Activated CD4-positive, alpha-beta T cell treated with anti-CD3 and anti-CD28 coated beads, Interleukin-2, amount 10 ng/mL, durations not matched to agents 24 days and 14 days (primary cell): ENCODE measurements around the gene NIM1K. TPM values are rescaled to one million over a fixed set of nuclear protein-coding genes. Genes with fewer than 3 reads are reported as not detected.

Source experiments
- DNase-seq: peaks from one replicate; pipeline ENCODE4 v3.0.0; 2022
- H3K27ac Mint-ChIP-seq: one replicate; pipeline ENCODE4 v1.8.0; 2022; ENCODE audit warnings: mild to moderate bottlenecking, mixed read lengths
- H3K27me3 Mint-ChIP-seq: one replicate; pipeline ENCODE4 v1.8.0; 2022; ENCODE audit warnings: mixed read lengths
- H3K36me3 Mint-ChIP-seq: one replicate; pipeline ENCODE4 v1.8.0; 2022; ENCODE audit warnings: low read depth, mild to moderate bottlenecking, mixed read lengths
- H3K4me1 Mint-ChIP-seq: one replicate; pipeline ENCODE4 v1.8.0; 2021; ENCODE audit warnings: mixed read lengths
- H3K4me3 Mint-ChIP-seq: one replicate; pipeline ENCODE4 v1.8.0; 2022; ENCODE audit warnings: mild to moderate bottlenecking, moderate library complexity, mixed read lengths
- H3K9me3 Mint-ChIP-seq: one replicate; pipeline ENCODE4 v1.8.0; 2021; ENCODE audit warnings: mixed read lengths
- intact Hi-C: fragments of 100-400 bp; cut with micrococcal nuclease; formaldehyde crosslinking; loops from one replicate; pipeline ENCODE4 v1.15.1; 2023
- total RNA-seq: library from RNA; stranded (reverse); gene quantifications from 2 replicates; pipeline ENCODE4 v1.2.3, GENCODE V29; 2022

The NIM1K gene
- total RNA-seq, 1 donor from 2014 or later: 0.82 TPM

DNA sequence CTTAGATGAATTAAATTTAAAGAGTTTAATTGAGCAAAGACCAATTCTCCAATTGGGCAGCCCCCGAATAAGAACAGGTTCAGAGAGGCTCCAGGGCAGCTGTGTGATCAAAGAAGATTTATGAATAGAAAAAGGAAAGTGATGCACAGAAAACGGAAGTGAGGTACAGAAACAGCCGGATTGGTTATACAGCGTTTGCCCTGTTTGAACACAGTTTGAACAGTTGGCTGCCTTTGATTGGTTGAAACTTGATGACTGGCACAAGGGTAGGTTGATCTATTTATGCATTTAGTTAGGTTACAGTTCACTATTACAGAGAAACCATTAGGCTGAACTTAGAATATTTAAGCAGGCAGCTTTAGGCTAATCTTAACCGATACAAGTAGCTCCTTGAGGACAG is 29.5 kb downstream of the NIM1K start:
- DNase-seq: no peak
- Mint-ChIP-seq H3K4me1 (no peaks in the 10 kb centered on the region), H3K4me3 (no peak overlapping the region), H3K27me3 (peaks cover 2% of the 10 kb centered on the region), H3K27ac (no peak overlapping the region), H3K36me3 (no peaks in the 10 kb centered on the region), H3K9me3 (no peaks in the 10 kb centered on the region)
- intact Hi-C loops: no loop called here

DNA sequence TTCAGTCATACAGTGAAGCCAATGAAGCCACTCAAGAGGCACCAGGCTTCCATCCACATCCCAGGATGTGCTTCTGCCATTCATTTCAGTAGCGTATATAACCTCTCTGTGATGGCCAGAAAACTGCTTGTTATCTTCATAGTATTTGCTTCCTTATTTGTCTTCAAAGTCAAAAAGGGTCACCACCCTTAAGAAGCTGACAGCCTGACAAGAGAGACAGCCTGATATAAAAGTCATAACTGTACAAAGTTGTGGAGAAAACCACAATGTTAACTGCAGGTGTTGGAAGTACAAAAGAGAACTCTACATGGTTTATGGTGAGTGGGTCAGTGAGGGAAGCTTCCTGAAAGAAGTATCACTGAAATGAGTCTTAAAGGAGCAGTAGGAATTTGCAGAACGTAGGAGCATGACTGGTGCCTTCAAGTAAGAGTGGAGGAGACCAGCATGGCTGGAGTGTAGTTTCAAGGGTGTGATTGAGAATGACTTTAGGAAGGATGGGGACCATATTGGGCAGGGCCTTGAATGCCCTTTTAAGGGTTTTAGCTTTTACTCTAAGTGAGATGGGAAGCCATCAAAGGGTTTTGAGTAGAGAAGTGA is 33.7 kb downstream of the NIM1K start:
- intact Hi-C loops: loop anchor here (2.0 to 5.0 kb wide), 2 partner anchors 82 to 163 kb away; no protein-coding TSS in a partner anchor
- no peaks in the 10 kb centered on the region for H3K4me1 Mint-ChIP-seq
- H3K9me3 Mint-ChIP-seq: no peaks in the 10 kb centered on the region
- H3K27ac Mint-ChIP-seq: no peak overlapping the region
- no peak for DNase-seq
- no peak overlapping the region for H3K4me3 Mint-ChIP-seq
- no peaks in the 10 kb centered on the region for H3K36me3 Mint-ChIP-seq
- no peaks in the 10 kb centered on the region for H3K27me3 Mint-ChIP-seq

DNA sequence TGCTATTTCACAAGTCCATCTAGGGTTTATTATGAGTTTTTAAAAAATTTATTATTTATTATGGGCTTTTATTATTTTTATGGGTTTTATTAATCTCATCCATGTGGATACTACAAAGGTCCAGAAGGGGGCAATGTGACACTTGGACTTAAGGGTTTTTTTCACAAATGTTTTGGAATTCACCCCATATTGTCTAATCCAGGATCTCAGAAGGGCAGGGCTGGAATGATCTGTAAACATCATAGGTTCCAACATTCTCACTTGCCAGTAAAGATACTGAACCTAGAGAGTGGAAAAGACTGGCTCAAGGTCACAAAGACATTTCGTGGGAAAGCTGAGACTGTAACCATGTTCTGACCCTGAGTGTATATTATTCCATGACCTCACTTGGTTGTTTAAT is 35.6 kb downstream of the NIM1K start:
- H3K36me3 Mint-ChIP-seq: no peaks in the 10 kb centered on the region
- H3K9me3 Mint-ChIP-seq: no peaks in the 10 kb centered on the region
- H3K27me3 Mint-ChIP-seq: no peaks in the 10 kb centered on the region
- no peak overlapping the region for H3K27ac Mint-ChIP-seq
- DNase-seq: no peak
- H3K4me3 Mint-ChIP-seq: no peak overlapping the region
- intact Hi-C loops: loop anchor here (2.0 to 5.0 kb wide), 2 partner anchors 80 to 161 kb away; no protein-coding TSS in a partner anchor
- no peaks in the 10 kb centered on the region for H3K4me1 Mint-ChIP-seq

- no peak for DNase-seq
- Mint-ChIP-seq H3K9me3 (no peaks in the 10 kb centered on the region), H3K27me3 (no peaks in the 10 kb centered on the region), H3K4me3 (no peak overlapping the region), H3K36me3 (no peaks in the 10 kb centered on the region), H3K4me1 (peaks cover 7% of the 10 kb centered on the region), H3K27ac (no peak overlapping the region)
- intact Hi-C loops: no loop called here
Measured at GRCh38 chr5:43230707-43231106, 38.7 kb downstream of the NIM1K start.

DNA sequence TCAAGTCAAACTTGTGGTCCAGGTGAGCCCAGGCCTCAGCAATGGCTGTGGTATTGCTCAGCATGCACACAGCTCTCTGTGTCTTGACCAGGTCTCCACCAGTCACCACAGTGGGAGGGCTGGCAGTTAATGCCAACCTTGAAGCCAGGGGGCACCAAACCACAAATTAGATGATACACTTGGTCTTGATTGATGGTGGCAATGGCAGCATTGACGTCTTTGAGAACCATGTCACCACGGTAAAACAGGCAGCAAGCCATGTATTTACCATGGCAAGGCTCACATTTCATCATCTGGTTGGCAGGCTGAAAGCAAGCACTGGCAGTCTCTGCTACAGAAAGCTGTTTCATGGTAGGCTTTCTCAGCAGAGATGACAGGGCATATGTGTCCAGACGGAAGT is 40.0 kb downstream of the NIM1K start:
- no peaks in the 10 kb centered on the region for H3K36me3 Mint-ChIP-seq
- H3K9me3 Mint-ChIP-seq: no peaks in the 10 kb centered on the region
- intact Hi-C loops: no loop called here
- H3K4me1 Mint-ChIP-seq: peaks cover 7% of the 10 kb centered on the region
- no peak overlapping the region for H3K27ac Mint-ChIP-seq
- no peak overlapping the region for H3K4me3 Mint-ChIP-seq
- no peak for DNase-seq
- H3K27me3 Mint-ChIP-seq: peaks cover 4% of the 10 kb centered on the region

DNA sequence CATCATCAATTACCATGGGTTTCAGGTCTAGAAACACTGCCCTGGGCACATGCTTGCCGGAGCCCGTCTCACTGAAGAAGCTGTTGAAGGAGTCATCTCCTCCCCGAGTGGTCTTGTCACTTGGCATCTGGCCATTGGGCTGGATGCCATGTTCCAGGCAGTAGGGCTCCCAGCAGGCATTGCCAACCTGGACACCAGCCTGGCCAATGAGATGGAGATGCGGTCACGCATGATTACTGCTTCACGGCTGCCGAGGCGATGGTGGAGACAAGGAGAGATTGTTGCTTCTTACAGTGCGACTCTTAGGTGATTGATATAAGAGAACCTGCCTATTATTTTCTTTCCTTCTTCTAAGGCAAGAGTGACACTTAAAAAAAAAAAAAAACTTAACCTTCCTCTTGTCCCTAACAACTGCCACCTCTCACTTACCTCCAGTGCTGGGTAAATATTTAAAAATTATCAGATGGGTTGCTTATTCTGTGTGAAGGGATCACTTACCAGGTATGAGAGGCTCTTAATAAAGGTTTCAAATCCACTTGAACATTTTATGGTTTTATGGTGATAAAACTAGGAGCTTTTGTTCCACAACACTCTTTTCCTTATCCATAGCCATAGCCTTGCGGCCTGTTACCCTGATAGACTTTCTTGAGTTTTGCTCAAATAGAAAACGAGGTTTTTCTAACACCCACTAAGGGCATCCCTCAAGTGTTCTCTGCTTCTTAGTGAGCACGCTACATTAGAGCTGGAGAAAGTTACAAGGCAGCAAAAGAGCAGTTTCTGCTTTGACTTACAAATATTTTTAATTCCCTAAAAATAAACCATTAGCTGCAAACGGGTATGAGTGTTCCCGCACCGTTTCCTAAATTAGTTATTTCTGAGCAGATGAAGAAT is 41.2 kb downstream of the NIM1K start:
- intact Hi-C loops: no loop called here
- Mint-ChIP-seq H3K4me1 (peaks cover 7% of the 10 kb centered on the region), H3K27me3 (peaks cover 6% of the 10 kb centered on the region), H3K27ac (no peak overlapping the region), H3K4me3 (no peak overlapping the region), H3K9me3 (no peaks in the 10 kb centered on the region), H3K36me3 (no peaks in the 10 kb centered on the region)
- no peak for DNase-seq

DNA sequence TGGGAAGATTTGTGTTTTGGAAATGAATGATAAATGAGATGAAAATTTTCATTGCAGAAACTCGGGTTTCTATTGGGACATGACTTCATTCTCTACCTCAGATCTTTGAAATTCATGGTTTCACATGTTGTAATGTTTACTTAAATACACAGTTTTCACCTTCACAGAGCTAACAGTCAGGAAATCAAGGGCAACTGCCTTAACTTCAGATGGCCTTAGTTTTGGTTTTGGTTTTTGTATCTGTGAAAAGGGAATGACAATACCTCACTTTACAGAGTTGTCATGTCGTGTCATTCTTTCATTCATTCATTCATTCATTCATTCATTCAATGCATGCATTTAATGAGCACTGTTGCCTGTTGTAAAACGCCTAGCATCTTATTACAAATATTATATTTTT is 41.9 kb downstream of the NIM1K start:
- peak overlapping the region; percentile 2 for H3K27ac Mint-ChIP-seq
- intact Hi-C loops: no loop called here
- DNase-seq: peak; percentile 64
- no peaks in the 10 kb centered on the region for H3K9me3 Mint-ChIP-seq
- no peaks in the 10 kb centered on the region for H3K36me3 Mint-ChIP-seq
- peaks cover 9% of the 10 kb centered on the region for H3K4me1 Mint-ChIP-seq
- H3K4me3 Mint-ChIP-seq: no peak overlapping the region
- H3K27me3 Mint-ChIP-seq: peaks cover 8% of the 10 kb centered on the region

- peaks cover 9% of the 10 kb centered on the region for H3K4me1 Mint-ChIP-seq
- H3K9me3 Mint-ChIP-seq: no peaks in the 10 kb centered on the region
- intact Hi-C loops: no loop called here
- peaks cover 15% of the 10 kb centered on the region for H3K27me3 Mint-ChIP-seq
- H3K4me3 Mint-ChIP-seq: no peak overlapping the region
- no peak overlapping the region for H3K27ac Mint-ChIP-seq
- DNase-seq: no peak
- H3K36me3 Mint-ChIP-seq: no peaks in the 10 kb centered on the region
Measured at GRCh38 chr5:43236653-43237355, 44.8 kb downstream of the NIM1K start.

DNA sequence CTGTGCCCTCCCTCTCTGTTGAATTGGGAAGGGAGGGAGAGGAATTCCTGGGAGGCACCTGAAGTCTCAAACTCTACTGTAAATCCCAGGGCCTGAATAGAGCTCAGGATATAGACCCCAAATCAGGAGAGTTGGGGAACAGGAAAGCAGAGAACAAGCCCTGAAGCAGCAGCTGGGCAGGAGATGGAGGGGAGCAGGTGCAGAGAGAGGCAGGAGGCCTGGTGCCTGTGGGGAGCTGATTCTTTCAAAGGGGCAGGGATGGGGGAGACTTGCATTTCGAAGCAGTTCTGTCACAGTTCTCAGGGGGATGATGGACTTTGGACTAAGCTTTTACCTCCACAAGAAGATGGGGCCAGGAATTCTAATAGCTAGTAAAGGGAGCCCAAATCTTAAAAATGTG is 50.2 kb downstream of the NIM1K start:
- H3K36me3 Mint-ChIP-seq: no peaks in the 10 kb centered on the region
- H3K27me3 Mint-ChIP-seq: peaks cover 16% of the 10 kb centered on the region
- DNase-seq: no peak
- no peaks in the 10 kb centered on the region for H3K9me3 Mint-ChIP-seq
- peaks cover 5% of the 10 kb centered on the region for H3K4me1 Mint-ChIP-seq
- intact Hi-C loops: no loop called here
- H3K27ac Mint-ChIP-seq: no peak overlapping the region
- H3K4me3 Mint-ChIP-seq: no peak overlapping the region

GRCh38 chr5:43243270-43243669 is 51.2 kb downstream of the NIM1K start:
- Mint-ChIP-seq H3K27me3 (peaks cover 15% of the 10 kb centered on the region), H3K4me1 (peaks cover 5% of the 10 kb centered on the region), H3K9me3 (peaks cover 2% of the 10 kb centered on the region), H3K4me3 (no peak overlapping the region), H3K27ac (no peak overlapping the region), H3K36me3 (no peaks in the 10 kb centered on the region)
- intact Hi-C loops: no loop called here
- no peak for DNase-seq

- H3K9me3 Mint-ChIP-seq: peaks cover 4% of the 10 kb centered on the region
- DNase-seq: no peak
- no peak overlapping the region for H3K4me3 Mint-ChIP-seq
- H3K36me3 Mint-ChIP-seq: no peaks in the 10 kb centered on the region
- peaks cover 14% of the 10 kb centered on the region for H3K27me3 Mint-ChIP-seq
- peaks cover 3% of the 10 kb centered on the region for H3K4me1 Mint-ChIP-seq
- H3K27ac Mint-ChIP-seq: no peak overlapping the region
- intact Hi-C loops: no loop called here
Measured at GRCh38 chr5:43244823-43245565, 53.0 kb downstream of the NIM1K start.

- peaks cover 4% of the 10 kb centered on the region for H3K9me3 Mint-ChIP-seq
- no peak overlapping the region for H3K4me3 Mint-ChIP-seq
- H3K4me1 Mint-ChIP-seq: peaks cover 3% of the 10 kb centered on the region
- no peak overlapping the region for H3K27ac Mint-ChIP-seq
- intact Hi-C loops: no loop called here
- no peak for DNase-seq
- peaks cover 15% of the 10 kb centered on the region for H3K27me3 Mint-ChIP-seq
- no peaks in the 10 kb centered on the region for H3K36me3 Mint-ChIP-seq
Measured at GRCh38 chr5:43245724-43246385, 53.8 kb downstream of the NIM1K start.

GRCh38 chr5:43251754-43252153 is 59.7 kb downstream of the NIM1K start:
- H3K4me3 Mint-ChIP-seq: no peak overlapping the region
- peaks cover 4% of the 10 kb centered on the region for H3K9me3 Mint-ChIP-seq
- no peaks in the 10 kb centered on the region for H3K4me1 Mint-ChIP-seq
- no peaks in the 10 kb centered on the region for H3K36me3 Mint-ChIP-seq
- peaks cover 17% of the 10 kb centered on the region for H3K27me3 Mint-ChIP-seq
- intact Hi-C loops: no loop called here
- H3K27ac Mint-ChIP-seq: no peak overlapping the region
- DNase-seq: no peak
